Astrocyte (in vitro differentiated cells and primary cell): ENCODE measurements around the gene GTF2F2. TPM values are rescaled to one million over a fixed set of nuclear protein-coding genes. Genes with fewer than 3 reads are reported as not detected.

Experiments
- DNase-seq: peaks from one replicate; pipeline ENCODE4 v3.0.0-alpha.2; 2010; ENCODE audit warnings: low read depth
- FAIRE-seq: peaks from 2 replicates; lab custom pipeline; 2011; peaks lifted over from hg19 to GRCh38; lab: Jason Lieb, UNC
- H2AFZ ChIP-seq: 2 replicates; pipeline ENCODE4 v1.6.0; 2012; ENCODE audit warnings: low read depth, low read length, inconsistent platforms
- H3K27ac ChIP-seq: 2 replicates; pipeline ENCODE4 v1.5.1; 2011; ENCODE audit warnings: low read depth, low read length, inconsistent platforms
- H3K27me3 ChIP-seq: 2 replicates; pipeline ENCODE4 v1.6.0; 2011; ENCODE audit warnings: low read length, inconsistent platforms; ENCODE audit not compliant: insufficient read depth
- H3K36me3 ChIP-seq: 2 replicates; pipeline ENCODE4 v1.5.1; 2011; ENCODE audit warnings: low read length, inconsistent platforms; ENCODE audit not compliant: insufficient read depth
- H3K4me1 ChIP-seq: 2 replicates; pipeline ENCODE4 v1.5.1; 2011; ENCODE audit warnings: low read length, inconsistent platforms; ENCODE audit not compliant: insufficient read depth
- H3K4me2 ChIP-seq: 2 replicates; pipeline ENCODE4 v1.6.0; 2012; ENCODE audit warnings: low read length, inconsistent platforms
- H3K4me3 ChIP-seq: 2 replicates; pipeline ENCODE4 v1.5.1; 2011; ENCODE audit warnings: low read depth, mild to moderate bottlenecking, low read length, inconsistent platforms; ENCODE audit not compliant: insufficient read depth
- H3K79me2 ChIP-seq: 2 replicates; pipeline ENCODE4 v1.6.0; 2012; ENCODE audit warnings: mild to moderate bottlenecking, low read length, inconsistent platforms; ENCODE audit not compliant: insufficient read depth
- H3K9ac ChIP-seq: 2 replicates; pipeline ENCODE4 v1.6.0; 2012; ENCODE audit warnings: mild to moderate bottlenecking, low read length, inconsistent platforms
- H3K9me3 ChIP-seq: 2 replicates; pipeline ENCODE4 v1.5.1; 2012; ENCODE audit warnings: low read depth, mild to moderate bottlenecking, low read length, inconsistent platforms; ENCODE audit not compliant: insufficient read depth
- H4K20me1 ChIP-seq: 2 replicates; pipeline ENCODE4 v1.6.0; 2012; ENCODE audit warnings: low read length, inconsistent platforms; ENCODE audit not compliant: insufficient read depth
- H3K27ac Mint-ChIP-seq: one replicate; pipeline ENCODE4 v1.8.0; 2021; ENCODE audit warnings: mild to moderate bottlenecking, mixed read lengths; ENCODE audit not compliant: unreplicated experiment
- H3K27me3 Mint-ChIP-seq: one replicate; pipeline ENCODE4 v1.8.0; 2021; ENCODE audit warnings: low read depth, mixed read lengths; ENCODE audit not compliant: unreplicated experiment
- H3K36me3 Mint-ChIP-seq: one replicate; pipeline ENCODE4 v1.8.0; 2021; ENCODE audit warnings: low read depth, mixed read lengths; ENCODE audit not compliant: unreplicated experiment
- H3K4me1 Mint-ChIP-seq: one replicate; pipeline ENCODE4 v1.8.0; 2021; ENCODE audit warnings: low read depth, mixed read lengths; ENCODE audit not compliant: unreplicated experiment
- H3K4me3 Mint-ChIP-seq: one replicate; pipeline ENCODE4 v1.8.0; 2021; ENCODE audit warnings: mild to moderate bottlenecking, moderate library complexity, mixed read lengths; ENCODE audit not compliant: unreplicated experiment
- H3K9me3 Mint-ChIP-seq: one replicate; pipeline ENCODE4 v1.8.0; 2021; ENCODE audit warnings: mild to moderate bottlenecking, mixed read lengths; ENCODE audit not compliant: unreplicated experiment
- EZH2 ChIP-seq: IDR thresholded peaks from 2 replicates; pipeline ENCODE4 v1.6.1; 2012; ENCODE audit warnings: mild to moderate bottlenecking, low read length, inconsistent platforms; ENCODE audit not compliant: insufficient read depth
- total RNA-seq: library from RNA; stranded (reverse); gene quantifications from 2 replicates; pipeline ENCODE4 v1.2.1, GENCODE V29; 2021
- TF ChIP-seq, protein P1 (sequence below): IDR thresholded peaks from 2 replicates; pipeline ENCODE4 v1.5.1; 2011; ENCODE audit warnings: low read depth, mild to moderate bottlenecking, inconsistent platforms, low read length, moderate library complexity; ENCODE audit not compliant: insufficient read depth

Gene GTF2F2
- total RNA-seq, 1 donor from 2014 or later: 27.8 TPM

DNA sequence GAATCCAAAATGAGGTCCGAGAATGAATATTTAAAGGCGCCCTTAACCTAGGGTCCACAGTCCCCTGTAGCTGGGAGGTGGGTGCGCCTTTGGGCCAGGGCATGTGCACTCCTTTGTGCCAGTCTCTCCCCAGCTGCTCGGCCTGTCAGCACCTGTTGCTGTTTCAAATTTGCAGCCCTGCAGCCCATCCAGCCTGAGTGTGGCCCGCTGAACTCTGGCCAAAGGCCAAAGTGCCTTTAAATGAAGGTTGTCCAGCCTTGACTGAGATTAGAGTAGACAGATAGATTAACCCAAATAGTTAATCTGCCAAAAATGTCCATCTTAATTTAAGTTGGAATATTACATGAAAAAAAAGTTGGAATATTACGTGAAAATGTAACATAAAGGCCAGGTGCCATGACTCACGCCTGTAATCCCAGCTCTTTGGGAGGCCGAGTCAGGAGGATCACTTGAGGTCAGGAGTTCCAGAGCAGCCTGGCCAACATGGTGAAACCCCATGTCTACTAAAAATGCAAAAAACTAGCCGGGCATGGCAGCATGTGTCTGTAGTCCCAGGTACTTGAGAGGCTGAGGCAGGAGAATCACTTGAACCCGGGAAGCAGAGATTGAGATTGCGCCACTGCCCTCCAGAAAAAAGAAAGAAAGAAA lies 195.3 kb downstream of the GTF2F2 start:
- H3K27me3 ChIP-seq: no peaks in the 10 kb centered on the region
- DNase-seq (no peak), FAIRE-seq (no peak)
- H3K4me2 ChIP-seq: no peak overlapping the region
- H3K9ac ChIP-seq: no peak overlapping the region
- no peaks in the 10 kb centered on the region for H3K79me2 ChIP-seq
- H4K20me1 ChIP-seq: no peaks in the 10 kb centered on the region
- no peaks in the 10 kb centered on the region for H3K36me3 ChIP-seq
- TF ChIP-seq EZH2: no peak
- TF ChIP-seq, protein P1, sequence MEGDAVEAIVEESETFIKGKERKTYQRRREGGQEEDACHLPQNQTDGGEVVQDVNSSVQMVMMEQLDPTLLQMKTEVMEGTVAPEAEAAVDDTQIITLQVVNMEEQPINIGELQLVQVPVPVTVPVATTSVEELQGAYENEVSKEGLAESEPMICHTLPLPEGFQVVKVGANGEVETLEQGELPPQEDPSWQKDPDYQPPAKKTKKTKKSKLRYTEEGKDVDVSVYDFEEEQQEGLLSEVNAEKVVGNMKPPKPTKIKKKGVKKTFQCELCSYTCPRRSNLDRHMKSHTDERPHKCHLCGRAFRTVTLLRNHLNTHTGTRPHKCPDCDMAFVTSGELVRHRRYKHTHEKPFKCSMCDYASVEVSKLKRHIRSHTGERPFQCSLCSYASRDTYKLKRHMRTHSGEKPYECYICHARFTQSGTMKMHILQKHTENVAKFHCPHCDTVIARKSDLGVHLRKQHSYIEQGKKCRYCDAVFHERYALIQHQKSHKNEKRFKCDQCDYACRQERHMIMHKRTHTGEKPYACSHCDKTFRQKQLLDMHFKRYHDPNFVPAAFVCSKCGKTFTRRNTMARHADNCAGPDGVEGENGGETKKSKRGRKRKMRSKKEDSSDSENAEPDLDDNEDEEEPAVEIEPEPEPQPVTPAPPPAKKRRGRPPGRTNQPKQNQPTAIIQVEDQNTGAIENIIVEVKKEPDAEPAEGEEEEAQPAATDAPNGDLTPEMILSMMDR: no peak
- no peak overlapping the region for H2AFZ ChIP-seq
- H3K36me3 Mint-ChIP-seq: no peaks in the 10 kb centered on the region
- no peak overlapping the region for H3K27ac ChIP-seq
- H3K9me3 ChIP-seq: no peaks in the 10 kb centered on the region
- no peaks in the 10 kb centered on the region for H3K9me3 Mint-ChIP-seq
- H3K4me3 ChIP-seq: no peak overlapping the region
- H3K4me1 Mint-ChIP-seq: peaks cover 2% of the 10 kb centered on the region
- no peak overlapping the region for H3K4me3 Mint-ChIP-seq
- peaks cover 6% of the 10 kb centered on the region for H3K27me3 Mint-ChIP-seq
- no peak overlapping the region for H3K27ac Mint-ChIP-seq
- H3K4me1 ChIP-seq: no peaks in the 10 kb centered on the region

DNA sequence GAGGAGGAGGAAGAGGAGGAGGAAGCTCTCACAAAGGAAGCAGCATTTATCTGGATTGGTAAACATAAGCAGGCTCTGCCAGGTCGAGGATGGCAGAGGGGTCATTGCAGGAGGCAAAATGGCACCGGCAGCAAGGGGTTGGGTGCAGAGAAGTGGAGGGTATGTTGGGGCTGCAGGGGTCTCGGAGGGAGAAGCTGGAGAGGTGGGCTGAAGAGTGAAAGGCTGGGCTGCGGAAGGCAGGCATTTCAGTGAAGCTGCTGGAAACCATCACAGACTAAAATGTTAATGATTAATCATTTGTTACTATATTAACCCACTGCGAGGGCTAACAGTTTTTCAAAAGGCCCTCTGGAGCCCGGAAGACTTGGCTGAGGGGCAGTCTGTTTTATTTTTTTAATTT lies 196.0 kb downstream of the GTF2F2 start:
- H3K9me3 Mint-ChIP-seq: no peaks in the 10 kb centered on the region
- H4K20me1 ChIP-seq: no peaks in the 10 kb centered on the region
- H3K4me3 ChIP-seq: no peak overlapping the region
- H3K36me3 Mint-ChIP-seq: no peaks in the 10 kb centered on the region
- TF ChIP-seq EZH2: no peak
- TF ChIP-seq, protein P1: no peak
- H2AFZ ChIP-seq: no peak overlapping the region
- H3K27me3 ChIP-seq: no peaks in the 10 kb centered on the region
- H3K4me1 ChIP-seq: no peaks in the 10 kb centered on the region
- no peak overlapping the region for H3K9ac ChIP-seq
- no peaks in the 10 kb centered on the region for H3K79me2 ChIP-seq
- H3K27ac ChIP-seq: no peak overlapping the region
- no peak for DNase-seq
- H3K4me2 ChIP-seq: no peak overlapping the region
- no peak overlapping the region for H3K4me3 Mint-ChIP-seq
- no peak for FAIRE-seq
- peaks cover under 1% of the 10 kb centered on the region for H3K27me3 Mint-ChIP-seq
- H3K36me3 ChIP-seq: no peaks in the 10 kb centered on the region
- H3K4me1 Mint-ChIP-seq: peaks cover 2% of the 10 kb centered on the region
- H3K9me3 ChIP-seq: no peaks in the 10 kb centered on the region
- H3K27ac Mint-ChIP-seq: no peak overlapping the region

DNA sequence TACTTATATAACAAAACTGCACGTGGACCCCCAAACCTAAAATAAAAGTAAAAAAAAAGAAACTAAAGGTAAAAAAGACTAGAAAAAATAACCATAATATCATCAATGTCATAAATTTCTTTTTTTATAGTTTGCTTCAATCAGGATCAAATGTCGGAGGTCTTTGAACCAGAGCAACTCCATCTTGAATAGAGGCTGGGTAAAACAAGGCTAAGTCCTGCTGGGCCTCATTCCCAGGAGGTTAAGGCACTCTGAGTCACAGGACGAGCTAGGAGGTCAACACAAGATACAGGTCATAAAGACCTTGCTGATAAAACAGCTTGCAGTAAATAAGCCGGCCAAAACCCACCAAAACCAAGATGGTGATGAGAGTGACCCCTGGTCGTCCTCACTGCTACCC lies 196.7 kb downstream of the GTF2F2 start:
- FAIRE-seq: no peak
- H3K4me1 Mint-ChIP-seq: peaks cover 2% of the 10 kb centered on the region
- H3K9me3 Mint-ChIP-seq: no peaks in the 10 kb centered on the region

More for the DNA sequence above, 196.7 kb downstream of the GTF2F2 start:
- H4K20me1 ChIP-seq: no peaks in the 10 kb centered on the region
- no peak overlapping the region for H3K4me2 ChIP-seq
- no peaks in the 10 kb centered on the region for H3K27me3 ChIP-seq
- H3K36me3 ChIP-seq: no peaks in the 10 kb centered on the region
- no peak overlapping the region for H3K27ac ChIP-seq
- Mint-ChIP-seq H3K4me3 (no peak overlapping the region), H3K27me3 (no peaks in the 10 kb centered on the region), H3K36me3 (no peaks in the 10 kb centered on the region), H3K27ac (peak overlapping the region; percentile 7)
- no peak overlapping the region for H2AFZ ChIP-seq
- no peaks in the 10 kb centered on the region for H3K9me3 ChIP-seq
- H3K4me1 ChIP-seq: no peaks in the 10 kb centered on the region
- no peak for DNase-seq
- TF ChIP-seq, protein P1: no peak
- TF ChIP-seq EZH2: no peak
- no peak overlapping the region for H3K9ac ChIP-seq
- no peak overlapping the region for H3K4me3 ChIP-seq
- H3K79me2 ChIP-seq: no peaks in the 10 kb centered on the region
